Activated CD8-positive, alpha-beta memory T cell treated with anti-CD3 and anti-CD28 coated beads, Interleukin-2, amount 50 U/mL, for 4 hours (primary cell): ENCODE data around the gene RUSC2.
"Not testable (repeated sequence)": the region's sequence is repeated elsewhere in the genome, so short reads cannot be mapped to it uniquely, and the experiment has no call there.

Source experiments
- DNase-seq: peaks from one replicate; pipeline ENCODE4 v3.0.0-alpha.2; 2020

Gene RUSC2

GRCh38 chr9:35498245-35498644, 8.3 kb downstream of the RUSC2 start:
- not testable (repeated sequence) for DNase-seq

GRCh38 chr9:35499029-35499700, 9.3 kb downstream of the RUSC2 start:
- DNase-seq = no peak

GRCh38 chr9:35499701-35500030, 9.8 kb downstream of the RUSC2 start:
- no peak for DNase-seq

- no peak for DNase-seq
Observed at GRCh38 chr9:35500130-35500748, 10.3 kb downstream of the RUSC2 start.

GRCh38 chr9:35501946-35502345, 12.0 kb downstream of the RUSC2 start:
- no peak for DNase-seq

DNA sequence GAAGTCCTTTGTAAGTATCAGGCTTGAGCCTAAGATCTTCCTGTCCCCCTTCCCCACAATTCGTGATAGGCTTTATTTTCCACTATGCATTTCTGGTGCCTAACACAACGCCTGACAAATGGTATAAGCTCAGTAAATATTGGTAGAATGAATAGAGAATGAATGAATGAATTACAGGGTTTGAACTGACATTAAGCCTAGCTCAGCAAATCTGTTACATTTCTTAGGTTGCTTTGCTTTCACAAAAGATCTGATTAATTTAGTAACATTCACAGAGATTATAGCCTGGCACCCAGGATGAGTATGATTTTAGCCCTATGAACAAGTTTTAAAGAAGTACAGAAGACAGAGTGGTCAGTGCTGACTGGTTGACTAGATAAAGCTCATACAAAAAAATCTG, 16.4 kb downstream of the RUSC2 start:
- no peak for DNase-seq

DNA sequence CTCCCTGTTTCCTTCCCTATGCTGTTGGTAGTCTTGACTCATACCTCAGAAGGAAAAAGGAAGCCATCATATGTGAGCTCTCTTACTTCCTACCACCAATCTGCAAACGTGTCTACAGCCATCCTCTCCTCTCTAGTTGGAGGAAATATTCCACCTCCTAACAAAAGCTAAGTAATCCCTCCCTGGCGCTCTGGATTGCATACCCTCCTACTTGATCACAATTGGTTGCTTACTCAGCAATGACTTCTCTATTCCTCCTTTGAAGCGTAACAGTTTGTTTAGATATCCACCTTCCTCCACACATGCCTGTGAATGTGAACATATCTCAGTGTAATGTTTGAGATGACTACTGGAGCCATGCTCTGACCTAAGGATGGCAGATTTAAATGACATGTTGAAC, 18.2 kb downstream of the RUSC2 start:
- no peak for DNase-seq

DNA sequence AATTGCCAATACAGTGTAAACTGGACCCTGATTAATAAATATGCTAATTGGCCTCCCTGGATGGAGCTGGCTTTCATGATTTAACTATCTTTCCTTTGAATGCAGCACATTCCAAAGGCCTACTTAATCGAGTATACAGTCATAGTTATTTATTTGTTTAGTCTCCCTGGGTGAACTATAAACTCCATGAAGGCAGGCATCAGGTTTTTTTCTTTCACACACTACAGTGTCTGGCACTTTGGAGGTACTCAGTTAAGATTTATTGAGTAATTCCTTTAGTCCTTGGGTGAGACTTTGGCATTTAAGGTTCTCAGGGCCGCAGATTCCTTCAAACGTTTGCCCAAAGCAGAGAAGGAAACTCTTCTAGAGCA, 20.5 kb downstream of the RUSC2 start:
- no peak for DNase-seq

GRCh38 chr9:35510754-35511428, 21.0 kb downstream of the RUSC2 start:
- no peak for DNase-seq

DNA sequence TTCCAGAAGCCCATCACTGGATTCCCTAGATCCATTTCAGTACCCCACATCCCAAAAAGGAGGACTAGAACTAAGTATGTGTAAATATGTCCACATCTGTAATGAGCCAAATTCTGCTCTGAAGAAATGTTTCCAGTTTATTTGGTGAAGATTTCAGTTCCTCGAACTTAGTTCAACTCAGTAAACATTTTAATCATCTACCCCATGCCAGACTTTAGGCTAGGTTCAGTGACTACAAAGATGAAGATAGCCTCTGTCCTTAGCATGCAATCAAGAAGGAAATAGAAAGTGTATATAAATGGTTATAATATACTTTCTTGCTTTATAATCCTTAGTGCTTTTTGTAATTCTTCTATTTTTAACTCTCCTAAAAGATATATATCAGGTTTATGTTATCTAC, 21.5 kb downstream of the RUSC2 start:
- no peak for DNase-seq

- DNase-seq = no peak
Observed at GRCh38 chr9:35515766-35516165, 25.9 kb downstream of the RUSC2 start.

DNA sequence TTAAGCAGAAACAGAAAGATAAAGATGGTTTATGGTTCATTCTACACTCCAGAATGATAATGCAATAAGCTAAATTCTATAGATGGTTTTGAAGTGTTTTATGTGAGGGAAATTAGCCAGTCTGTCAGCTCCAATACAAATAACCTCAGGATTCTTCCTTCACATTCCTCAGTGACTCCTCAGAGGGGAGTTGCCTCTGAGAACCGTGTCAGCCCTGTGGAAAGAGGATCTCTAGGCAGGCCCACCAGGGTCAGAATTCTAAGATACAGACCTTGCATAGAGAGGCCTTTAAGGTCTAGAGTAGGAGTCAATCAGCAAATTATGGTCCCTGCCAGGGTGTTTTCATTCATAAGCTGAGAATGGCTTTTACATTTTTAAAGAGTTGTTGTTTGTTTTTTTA, 26.6 kb downstream of the RUSC2 start:
- no peak for DNase-seq

- no peak for DNase-seq
Observed at GRCh38 chr9:35517131-35517530, 27.2 kb downstream of the RUSC2 start.

DNA sequence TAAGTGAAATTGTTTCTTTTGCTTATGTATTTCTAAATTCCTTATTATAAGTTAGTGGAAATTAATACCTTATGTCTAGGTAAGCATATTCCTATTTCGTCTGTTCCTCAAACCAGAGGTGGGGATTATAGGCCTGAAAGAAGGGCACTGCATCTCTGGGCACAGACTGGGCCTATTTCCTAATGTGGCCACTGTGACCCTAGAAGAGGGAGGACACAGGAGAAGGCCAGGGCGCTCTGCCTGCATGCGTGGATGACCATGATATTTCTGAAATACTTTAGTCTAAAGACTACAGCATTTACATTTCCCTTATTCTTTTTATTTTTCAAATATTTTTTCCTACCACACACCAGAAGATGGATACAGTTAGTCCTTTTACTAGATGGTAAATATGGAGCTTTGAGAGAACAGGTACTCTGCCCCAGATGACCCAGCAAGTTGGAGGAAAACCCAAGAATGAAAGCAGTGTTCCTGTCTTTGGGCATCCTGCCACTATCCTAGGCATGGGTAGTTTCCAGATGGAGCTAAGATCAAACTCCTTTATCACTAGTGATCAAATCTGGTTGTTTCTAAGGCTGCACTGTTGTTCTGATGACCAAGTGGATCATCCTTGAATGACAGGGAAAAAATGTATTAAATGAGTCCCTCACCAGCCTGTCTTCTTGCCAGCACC, 27.8 kb downstream of the RUSC2 start:
- DNase-seq = no peak

DNA sequence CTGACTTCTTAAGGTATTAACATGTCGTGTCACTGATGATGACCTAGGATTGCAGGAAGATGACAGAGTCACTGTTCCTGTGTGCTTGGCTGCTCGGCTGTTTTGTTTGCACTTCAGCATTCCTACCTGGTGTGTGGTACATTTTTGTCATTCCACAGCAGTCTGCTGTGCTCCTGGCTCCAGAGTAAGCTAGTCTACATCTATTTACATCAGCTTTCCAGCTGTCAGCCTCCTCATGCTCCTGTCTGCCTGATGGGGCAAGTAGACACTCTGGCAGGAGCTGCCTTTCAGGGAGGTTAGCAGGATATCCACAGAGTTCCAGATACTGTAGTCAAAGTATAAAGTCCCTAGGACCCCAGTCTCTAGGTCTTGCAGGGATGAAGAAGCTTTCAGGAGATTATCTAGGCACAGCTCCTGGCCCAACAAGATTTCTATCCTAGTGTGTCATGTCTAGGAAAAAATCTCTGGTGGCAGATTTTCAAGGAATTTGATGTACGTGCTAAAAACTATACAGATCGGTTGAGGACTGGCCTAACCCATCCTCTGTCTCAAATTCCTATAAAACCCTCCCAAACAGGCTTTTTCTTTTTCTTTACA, 28.4 kb downstream of the RUSC2 start:
- no peak for DNase-seq

- DNase-seq = no peak
Observed at GRCh38 chr9:35518981-35519679, 29.2 kb downstream of the RUSC2 start.

DNA sequence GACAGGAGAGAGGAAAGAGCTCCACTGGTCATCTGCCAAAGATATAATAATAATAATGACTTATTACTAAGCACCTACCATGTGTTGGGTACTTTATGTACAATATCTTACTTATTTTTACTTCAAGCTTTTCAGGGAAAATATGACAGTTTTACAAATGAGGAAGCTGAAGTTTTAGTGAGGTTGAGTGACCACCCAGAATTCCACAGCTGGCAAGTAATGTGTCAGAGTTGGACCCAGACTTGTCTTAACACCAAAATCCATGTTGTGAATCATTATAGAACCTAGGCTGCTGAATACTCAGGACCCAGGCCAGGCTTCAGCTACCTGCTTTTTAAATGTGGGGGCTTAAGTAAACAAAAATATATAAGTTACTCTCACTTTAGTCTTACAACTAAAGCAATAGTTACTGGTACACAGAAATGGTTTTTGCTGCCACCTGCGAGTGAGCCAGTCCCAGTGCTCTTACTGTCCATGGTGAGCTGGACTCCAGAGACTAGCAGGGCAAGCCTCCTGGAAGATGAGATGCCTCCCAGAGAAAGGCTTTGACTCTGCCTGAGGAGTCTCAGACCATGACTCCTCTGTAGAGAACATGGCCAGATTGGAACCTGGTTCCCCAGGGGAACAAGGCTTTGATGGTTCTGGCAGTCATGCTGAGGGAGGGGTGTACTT, 29.9 kb downstream of the RUSC2 start:
- no peak for DNase-seq

DNA sequence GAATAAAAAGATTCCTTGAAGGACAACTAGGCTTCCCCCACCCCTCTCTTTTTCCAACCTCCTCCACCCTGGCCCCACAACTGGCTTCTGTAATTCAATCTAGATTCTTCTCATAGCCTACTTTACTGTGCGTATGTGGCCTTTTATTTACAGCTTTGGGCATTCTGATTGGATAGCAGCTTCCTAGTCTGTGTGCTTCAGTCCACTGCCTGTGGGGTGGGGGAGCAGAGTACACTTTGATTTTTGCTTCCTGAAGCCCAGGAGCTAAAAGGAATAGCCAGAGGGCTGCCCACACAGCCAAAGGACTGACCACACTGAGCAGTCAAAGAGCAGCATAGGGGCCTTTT, 30.4 kb downstream of the RUSC2 start:
- DNase-seq = no peak

GRCh38 chr9:35521708-35522107, 31.8 kb downstream of the RUSC2 start:
- DNase-seq = no peak

DNA sequence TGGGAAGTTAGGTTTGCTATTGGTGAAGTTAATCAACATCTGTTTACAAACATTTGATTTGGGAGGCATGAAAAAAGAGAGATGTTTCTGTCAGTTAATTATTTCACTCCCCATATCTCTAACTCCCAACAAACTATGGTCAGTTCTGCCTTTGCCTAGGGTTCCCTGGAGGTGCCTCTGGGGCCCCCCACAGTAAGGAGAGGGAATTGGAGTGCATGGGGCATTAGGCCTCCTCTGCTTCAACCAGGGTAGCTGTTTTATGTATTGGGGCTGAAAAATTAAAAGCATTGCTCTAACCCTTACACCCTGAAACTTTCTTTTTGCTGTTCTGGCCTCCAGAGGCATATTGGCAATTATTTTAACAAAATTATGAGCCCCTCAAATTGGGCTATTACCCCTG, 32.3 kb downstream of the RUSC2 start:
- no peak for DNase-seq

- DNase-seq = no peak
Observed at GRCh38 chr9:35522700-35523099, 32.8 kb downstream of the RUSC2 start.

- DNase-seq = not testable (repeated sequence)
Observed at GRCh38 chr9:35523556-35523955, 33.6 kb downstream of the RUSC2 start.
